GM19468 (cell line): ENCODE measurements around the gene PHF3.
A peak's percentile ranks its signal among the peaks of the same experiment; 100 is the strongest.
"Not testable (repeated sequence)": the region's sequence is repeated elsewhere in the genome, so short reads cannot be mapped to it uniquely, and the experiment has no call there.

ENCODE experiments used
- ATAC-seq: cut with Tn5 transposase; IDR thresholded peaks from one replicate; pipeline ENCODE4 v1.9.1; 2021; ENCODE audit warnings: mild to moderate bottlenecking, moderate library complexity, moderate number of reproducible peaks; ENCODE audit not compliant: unreplicated experiment; ENCODE audit errors: extremely low read depth

The PHF3 gene

GRCh38 chr6:63705707-63706106, 70.1 kb downstream of the PHF3 start:
- no peak for ATAC-seq

DNA sequence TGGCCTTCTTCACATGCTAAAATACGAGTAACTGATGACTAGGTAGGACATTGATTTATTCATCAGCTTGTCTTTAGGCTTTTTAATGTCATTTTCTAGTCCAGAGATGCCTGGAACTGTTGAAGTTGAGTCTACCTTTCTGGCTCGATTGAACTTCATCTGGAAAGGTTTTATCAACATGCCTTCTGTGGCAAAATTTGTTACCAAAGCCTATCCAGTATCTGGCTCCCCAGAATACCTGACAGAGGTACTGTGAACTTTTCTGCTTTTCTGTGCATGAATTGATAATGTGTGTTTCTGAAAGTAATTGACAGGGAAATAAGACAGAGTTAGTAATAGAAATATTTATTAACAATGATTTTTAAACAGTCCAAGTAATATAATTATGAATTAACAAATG, 71.0 kb downstream of the PHF3 start:
- ATAC-seq: no peak

DNA sequence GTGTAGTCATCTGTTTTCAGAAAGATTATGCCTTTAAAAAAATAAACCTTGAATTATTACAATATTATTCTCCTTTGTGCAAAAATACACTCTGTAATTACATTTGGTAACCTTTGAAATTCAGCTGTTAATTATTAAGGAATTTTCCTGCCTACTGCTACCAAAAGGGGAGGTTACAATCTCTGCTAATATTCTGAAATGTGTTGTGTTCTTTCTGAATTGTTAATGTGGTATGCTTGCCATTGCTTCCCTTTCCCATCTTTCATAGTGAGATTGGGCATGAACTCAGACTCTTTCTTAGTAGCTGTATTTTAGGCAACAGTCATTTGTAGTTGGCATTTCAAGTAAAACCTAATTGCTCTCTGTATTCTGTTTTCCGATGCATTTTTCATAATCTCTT, 73.0 kb downstream of the PHF3 start:
- ATAC-seq: no peak

DNA sequence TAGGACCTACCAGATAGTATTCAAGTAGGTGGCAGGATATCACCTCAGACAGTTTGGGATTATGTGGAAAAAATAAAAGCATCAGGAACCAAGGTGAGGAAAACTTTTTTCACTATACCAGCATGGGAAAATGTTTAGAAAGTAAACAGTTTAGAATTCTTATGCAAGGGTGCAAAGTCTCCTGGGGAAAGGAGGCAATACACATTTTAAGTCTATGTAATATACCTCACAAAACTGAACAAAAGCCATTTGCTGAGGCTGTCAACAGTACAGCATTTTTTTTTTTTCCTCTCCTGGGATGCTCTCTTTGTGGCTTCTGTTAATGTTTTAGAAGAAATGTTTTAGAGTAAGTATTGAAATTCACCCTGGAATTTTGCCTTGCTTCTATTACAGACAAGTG, 73.5 kb downstream of the PHF3 start:
- no peak for ATAC-seq

DNA sequence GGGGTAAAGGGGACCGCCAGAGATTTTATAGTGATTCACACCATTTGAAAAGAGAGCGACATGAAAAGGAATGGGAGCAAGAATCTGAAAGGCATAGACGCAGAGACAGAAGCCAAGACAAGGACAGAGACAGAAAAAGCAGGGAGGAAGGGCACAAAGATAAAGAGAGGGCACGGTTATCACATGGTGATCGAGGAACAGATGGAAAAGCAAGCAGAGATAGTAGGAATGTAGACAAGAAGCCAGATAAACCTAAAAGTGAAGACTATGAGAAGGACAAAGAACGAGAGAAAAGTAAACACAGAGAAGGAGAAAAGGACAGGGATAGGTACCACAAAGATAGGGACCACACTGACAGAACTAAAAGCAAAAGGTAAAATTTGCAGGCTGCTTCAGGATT, 77.7 kb downstream of the PHF3 start:
- ATAC-seq: no peak

GRCh38 chr6:63714091-63714490, 78.5 kb downstream of the PHF3 start:
- ATAC-seq: no peak

DNA sequence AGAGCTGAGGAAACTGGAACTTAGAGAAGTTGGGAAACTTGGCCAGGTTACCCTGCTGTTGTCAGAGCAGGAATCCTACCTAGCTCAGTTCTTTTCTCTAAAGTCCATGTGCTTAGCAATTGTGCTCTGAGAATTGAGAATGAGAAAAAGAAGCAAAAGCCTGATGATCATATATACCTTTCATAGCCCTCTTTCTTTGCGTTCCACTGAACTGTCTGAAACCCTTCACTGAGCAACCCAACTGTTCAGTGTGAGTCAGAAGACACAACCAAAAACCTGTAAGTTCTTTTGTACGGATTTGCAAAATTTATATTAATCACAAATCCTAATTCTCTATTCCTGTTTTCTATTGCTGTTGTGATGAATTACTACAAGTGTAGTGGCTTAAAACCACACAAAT, 80.6 kb downstream of the PHF3 start:
- ATAC-seq: peak; percentile 41

GRCh38 chr6:63721181-63721580, 85.6 kb downstream of the PHF3 start:
- ATAC-seq: no peak

DNA sequence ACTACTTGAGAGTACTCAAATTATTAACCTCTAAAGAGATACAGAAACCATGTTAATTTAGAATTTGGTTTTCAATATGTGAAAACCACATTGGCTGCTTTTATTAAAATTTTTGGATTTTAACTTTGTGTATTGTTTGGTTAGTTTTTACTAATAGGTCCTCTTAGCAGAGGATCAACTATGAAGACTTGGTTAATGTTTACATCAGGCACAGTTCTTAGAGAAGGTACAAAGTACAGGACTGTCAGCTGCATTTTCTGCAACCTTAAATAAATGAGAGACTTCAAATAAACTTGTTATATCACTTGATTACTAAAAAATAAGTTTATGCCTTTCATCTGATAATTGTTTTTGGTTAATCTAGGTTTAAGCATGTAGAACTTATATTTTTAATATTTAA, 89.1 kb downstream of the PHF3 start:
- ATAC-seq: no peak

DNA sequence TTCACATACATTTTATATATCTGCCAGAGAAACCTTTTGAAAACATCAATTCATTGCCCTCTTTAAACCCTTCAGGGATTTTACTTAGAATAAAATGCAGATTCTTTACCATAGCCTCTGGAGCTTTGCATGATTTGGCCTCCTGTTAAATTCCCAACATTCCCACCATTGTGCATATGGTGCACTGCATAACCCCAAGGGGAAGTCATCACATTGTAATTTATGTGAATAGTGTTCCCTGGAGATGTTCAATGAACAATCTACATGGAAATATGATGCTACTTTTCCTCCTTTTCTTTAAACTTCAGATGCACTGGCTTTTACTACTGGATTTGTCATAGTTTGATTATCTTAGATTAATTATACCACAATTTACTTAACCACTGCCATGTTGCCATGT, 94.7 kb downstream of the PHF3 start:
- no peak for ATAC-seq

DNA sequence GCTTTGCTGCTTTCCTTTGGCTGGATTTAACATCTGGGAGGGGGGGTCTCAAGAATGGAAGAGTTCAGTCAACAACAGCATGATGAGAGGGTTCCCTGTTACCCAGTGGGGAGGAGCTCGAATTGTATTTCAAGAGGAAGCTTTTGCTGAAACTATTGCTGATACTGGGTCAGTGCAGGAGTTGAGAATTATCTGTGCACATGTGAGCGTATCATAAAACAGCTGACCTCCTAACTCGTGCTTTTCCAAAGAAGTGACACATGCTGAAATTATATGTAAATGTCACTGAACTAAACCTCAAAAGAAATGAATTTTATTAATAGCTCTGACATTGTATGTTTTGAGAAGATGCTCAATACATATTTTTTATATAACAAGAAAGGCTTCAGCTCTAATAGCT, 96.3 kb downstream of the PHF3 start:
- ATAC-seq: no peak

GRCh38 chr6:63732336-63732735, 96.7 kb downstream of the PHF3 start:
- ATAC-seq: no peak

DNA sequence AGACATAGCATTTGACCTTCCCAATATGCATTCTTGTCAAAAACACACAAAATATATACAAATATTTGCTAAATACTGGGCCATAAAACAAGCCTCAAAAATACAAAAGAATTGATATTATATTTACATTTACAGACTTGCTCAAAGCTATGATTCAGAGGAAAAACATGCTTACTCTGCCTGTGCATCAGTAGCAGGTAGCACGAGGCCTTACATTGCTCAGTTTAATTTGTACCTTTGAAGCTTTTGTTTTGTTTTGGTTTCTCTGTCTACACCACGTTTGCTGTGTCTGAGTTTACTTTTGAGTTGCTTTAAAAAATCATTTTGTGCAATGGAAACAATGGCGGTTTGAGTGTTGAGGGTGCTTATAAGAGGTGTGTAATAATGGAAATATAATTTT, 99.3 kb downstream of the PHF3 start:
- ATAC-seq: no peak

DNA sequence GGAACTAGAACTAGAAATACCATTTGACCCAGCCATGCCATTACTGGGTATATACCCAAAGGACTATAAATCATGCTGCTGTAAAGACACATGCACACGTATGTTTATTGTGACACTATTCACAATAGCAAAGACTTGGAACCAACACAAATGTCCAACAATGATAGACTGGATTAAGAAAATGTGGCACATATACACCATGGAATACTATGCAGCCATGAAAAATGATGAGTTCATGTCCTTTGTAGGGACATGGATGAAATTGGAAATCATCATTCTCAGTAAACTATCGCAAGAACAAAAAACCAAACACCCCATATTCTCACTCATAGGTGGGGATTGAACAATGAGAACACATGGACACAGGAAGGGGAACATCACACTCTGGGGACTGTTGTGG, 102.6 kb downstream of the PHF3 start:
- ATAC-seq: not testable (repeated sequence)

DNA sequence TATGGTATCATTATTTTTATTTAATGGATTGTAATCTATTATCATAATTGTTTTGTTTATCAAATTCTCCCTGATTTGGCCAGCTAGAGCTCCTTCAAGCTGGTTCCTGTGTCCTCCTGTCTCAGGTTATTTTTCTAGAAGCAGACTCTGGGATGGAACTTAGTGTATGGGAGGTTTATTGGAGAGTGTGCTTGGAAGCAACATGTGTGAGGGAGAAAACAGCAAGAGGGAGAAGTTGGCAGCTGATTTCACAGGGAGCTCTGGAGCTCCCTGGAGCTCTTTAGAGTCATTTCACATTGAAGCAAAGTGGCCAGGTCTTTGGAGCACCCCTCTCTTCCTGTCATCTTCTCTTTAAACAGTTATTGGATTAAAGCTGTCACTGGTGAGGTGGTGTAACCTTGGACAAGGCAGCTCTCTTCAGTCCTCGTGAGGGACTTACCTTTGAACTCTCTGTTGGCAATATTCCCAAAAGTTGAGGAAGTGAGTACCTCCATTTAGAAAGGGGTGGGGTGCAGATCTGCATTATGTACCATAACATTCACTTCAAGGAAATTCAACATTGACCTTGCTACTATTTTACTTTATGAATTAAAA, 103.6 kb downstream of the PHF3 start:
- ATAC-seq: no peak

DNA sequence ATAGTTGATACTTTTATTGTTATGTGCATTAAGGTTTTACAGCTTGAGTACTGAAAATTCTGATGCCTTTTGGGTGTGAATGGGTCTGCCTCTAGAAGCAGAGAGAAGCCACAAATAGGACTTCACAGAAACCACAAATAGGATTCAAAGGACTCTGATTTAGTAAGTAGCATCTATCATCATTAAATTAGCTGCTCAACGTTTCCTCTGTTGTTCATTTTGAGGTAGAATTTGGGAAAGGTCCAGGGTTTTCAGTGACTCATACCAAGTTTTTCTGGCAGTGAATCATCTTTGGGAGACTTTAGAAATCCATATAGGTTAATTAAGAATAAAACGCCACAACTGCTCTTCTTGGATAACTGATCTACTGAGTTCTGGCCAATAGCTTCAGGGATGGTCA, 105.1 kb downstream of the PHF3 start:
- no peak for ATAC-seq

DNA sequence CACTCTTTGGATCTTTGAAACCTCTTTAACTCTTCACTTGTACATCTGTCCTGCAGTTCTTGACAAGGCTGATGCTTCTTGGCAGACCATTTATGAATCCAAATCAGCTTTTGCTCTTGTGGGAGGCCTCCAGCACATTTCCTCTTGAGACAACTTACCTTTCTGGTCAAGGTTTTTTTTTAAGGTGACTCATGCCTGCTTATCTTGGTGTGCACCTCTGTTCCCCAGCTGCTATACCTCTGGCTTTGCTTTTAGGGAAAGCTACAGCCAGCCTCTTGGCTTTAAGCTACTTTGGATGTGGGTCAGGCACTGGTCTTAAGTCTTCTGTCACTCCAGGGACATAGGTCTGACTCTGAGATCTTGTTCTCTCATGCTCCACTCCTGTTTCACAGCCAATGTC, 106.5 kb downstream of the PHF3 start:
- ATAC-seq: no peak

DNA sequence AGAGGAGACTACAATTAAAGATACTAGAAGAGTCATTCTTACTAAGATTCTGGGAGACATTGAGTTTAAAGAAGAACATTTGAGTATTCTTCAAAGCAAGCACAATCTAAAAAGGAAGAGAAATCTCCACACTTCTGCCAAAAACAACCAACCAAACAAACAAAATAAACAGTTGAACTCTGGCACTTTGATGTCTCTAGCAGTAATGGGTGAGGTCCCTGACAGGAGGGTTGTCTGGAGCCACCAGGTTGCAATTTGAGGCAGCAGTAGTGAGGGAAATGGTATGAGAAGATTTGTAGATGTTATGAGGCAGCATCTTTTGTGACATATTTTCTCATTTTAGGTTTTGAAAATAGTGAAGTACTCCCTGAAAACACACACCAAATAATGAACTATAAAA, 108.1 kb downstream of the PHF3 start:
- no peak for ATAC-seq

DNA sequence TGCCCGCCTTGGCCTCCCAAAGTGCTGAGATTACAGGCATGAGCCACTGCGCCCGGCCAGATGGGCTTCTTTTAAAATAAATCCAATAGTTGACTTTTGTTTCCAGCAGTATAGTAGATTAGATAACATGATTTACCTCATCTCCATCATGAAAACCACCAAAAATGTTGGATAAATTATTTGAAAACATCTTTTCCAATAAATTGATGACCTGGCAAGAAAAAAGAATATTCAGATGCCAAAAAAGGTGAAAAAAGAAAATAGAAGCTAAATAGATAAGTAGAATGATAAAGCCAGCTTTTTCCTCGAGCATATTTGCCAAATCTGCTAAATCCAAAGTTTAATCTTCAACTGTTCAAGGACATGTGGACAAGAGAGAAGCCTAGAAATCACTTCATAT, 109.2 kb downstream of the PHF3 start:
- ATAC-seq: no peak

DNA sequence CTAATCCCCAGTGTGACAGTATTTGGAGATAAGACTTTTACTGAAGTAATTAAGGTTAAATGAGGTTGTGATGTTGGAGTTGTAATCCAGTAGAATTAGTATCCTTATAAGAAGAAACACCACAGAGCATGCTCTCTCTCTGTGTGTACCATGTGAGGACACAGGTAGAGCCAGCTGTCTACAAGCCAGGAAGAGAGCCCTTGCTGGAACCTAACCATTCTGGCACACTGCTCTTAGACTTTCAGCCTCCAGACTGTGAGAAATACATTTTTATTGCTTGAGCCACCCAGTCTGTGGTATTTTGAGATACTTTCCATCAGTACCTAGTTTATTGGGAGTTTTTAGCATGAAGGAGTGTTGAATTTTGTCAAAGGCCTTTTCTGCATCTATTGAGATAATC, 110.2 kb downstream of the PHF3 start:
- no peak for ATAC-seq

DNA sequence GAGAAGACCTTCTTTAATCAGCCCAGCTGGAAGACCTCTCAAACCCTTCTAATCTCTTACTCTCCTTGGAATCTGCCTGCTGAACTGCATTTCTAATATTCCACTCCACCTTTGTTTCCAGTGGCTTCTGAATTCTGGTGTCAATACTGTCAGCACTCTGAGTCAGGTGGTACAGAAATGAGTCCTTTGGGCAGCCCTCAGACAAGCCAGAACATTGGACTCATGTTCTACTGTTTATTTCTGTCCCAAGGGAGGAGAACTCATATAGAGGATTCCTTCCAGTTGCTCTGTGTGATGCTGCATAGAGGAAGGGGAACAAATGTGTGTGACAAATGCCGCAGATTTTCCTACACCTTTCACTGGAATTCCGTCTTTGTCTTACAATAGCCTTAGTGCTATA, 114.8 kb downstream of the PHF3 start:
- no peak for ATAC-seq

DNA sequence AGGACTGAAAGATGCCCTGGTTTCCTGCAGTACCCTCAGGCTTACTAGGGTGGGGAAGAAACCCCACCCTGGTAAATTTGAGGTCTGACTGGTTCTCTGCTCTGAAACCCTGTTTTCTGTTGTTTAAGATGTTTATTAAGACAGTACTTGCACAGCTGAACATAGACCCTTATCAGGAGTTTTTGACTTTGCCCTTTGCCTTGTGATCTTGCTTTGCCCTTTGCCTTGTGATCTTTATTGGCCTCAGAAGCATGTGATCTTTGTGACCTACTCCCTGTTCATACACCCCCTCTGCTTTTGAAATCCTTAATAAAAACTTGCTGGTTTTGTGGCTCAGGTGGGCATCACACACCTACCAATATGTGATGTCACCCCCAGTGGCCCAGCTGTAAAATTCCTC, 121.7 kb downstream of the PHF3 start:
- ATAC-seq: not testable (repeated sequence)

DNA sequence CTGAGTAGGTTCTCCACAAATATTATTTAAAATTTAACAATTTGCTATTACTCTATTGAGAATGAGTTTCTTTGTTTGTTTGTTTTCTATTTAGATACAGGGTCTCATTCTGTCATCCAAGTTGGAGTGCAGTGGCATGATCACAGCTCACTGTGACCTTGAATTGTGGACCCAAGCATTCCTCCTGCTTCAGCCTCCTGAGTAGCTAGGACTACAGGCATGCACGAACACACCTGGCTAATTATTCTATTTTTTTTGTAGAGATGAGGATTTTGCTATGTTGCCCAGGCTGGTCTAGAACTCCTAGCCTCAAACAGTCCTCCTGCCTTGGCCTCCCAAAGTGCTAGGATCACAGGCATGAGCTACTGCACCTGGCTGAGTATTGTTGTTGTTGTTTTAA, 122.2 kb downstream of the PHF3 start:
- ATAC-seq: no peak
